K562 (cell line): Measurements from ENCODE around the gene OSBPL1A. TPM values are rescaled to one million over a fixed set of nuclear protein-coding genes. Genes with fewer than 3 reads are reported as not detected.

Source experiments
- ARID3A ChIP-seq: IDR thresholded peaks from 2 replicates; pipeline ENCODE4 v1.6.1; 2012; ENCODE audit warnings: low read depth, low read length, improper control_type of control experiment, borderline replicate concordance
- E2F4 ChIP-seq: sonication (generic); formaldehyde crosslinking; IDR thresholded peaks from 2 replicates; pipeline ENCODE4 v1.8.0; 2022; ENCODE audit warnings: mild to moderate bottlenecking, low read depth, missing genetic modification reagents
- ERF ChIP-seq: fragments of 450-650 bp; formaldehyde crosslinking; IDR thresholded peaks from 2 replicates; pipeline ENCODE4 v1.4.0; 2020; ENCODE audit warnings: mild to moderate bottlenecking, mixed read lengths
- FOXJ2 ChIP-seq: fragments of 200-800 bp; sonication (Bioruptor generic); IDR thresholded peaks from 2 replicates; pipeline ENCODE4 v1.6.1; 2016; ENCODE audit warnings: missing genetic modification characterization, missing compliant biosample characterization
- HEY1 ChIP-seq: fragments of 250-450 bp; sonication (Bioruptor Pico); IDR thresholded peaks from 2 replicates; pipeline ENCODE4 v1.5.0; 2020; ENCODE audit warnings: mild to moderate bottlenecking, moderate library complexity, borderline replicate concordance
- HLTF ChIP-seq: fragments of 450-650 bp; IDR thresholded peaks from 2 replicates; pipeline ENCODE4 v1.6.1; 2016
- ILK ChIP-seq: fragments of 450-650 bp; IDR thresholded peaks from 2 replicates; pipeline ENCODE4 v1.6.1; 2016; ENCODE audit warnings: missing genetic modification characterization, low read depth, mild to moderate bottlenecking, missing compliant biosample characterization, moderate library complexity, borderline replicate concordance
- KLF10 ChIP-seq: fragments of 250-450 bp; sonication (Bioruptor Pico); IDR thresholded peaks from 2 replicates; pipeline ENCODE4 v1.6.1; 2021; ENCODE audit warnings: matching md5 sums
- LEF1 ChIP-seq: fragments of 450-650 bp; IDR thresholded peaks from 2 replicates; pipeline ENCODE4 v1.6.1; 2016; ENCODE audit warnings: mild to moderate bottlenecking
- MAFF ChIP-seq: IDR thresholded peaks from 2 replicates; pipeline ENCODE4 v1.6.1; 2012; ENCODE audit warnings: low read length, improper control_type of control experiment
- NCOA1 ChIP-seq: fragments of 450-650 bp; IDR thresholded peaks from 2 replicates; pipeline ENCODE4 v1.6.1; 2016; ENCODE audit warnings: low read depth
- PHTF2 ChIP-seq: fragments of 250-450 bp; sonication (Bioruptor Pico); IDR thresholded peaks from 2 replicates; pipeline ENCODE4 v1.5.0; 2021; ENCODE audit warnings: mild to moderate bottlenecking
- PRPF4 ChIP-seq: fragments of 200-400 bp; formaldehyde crosslinking; IDR thresholded peaks from one replicate; pipeline ENCODE4 v1.6.1; 2017; ENCODE audit warnings: low read length, low read depth, mild to moderate bottlenecking; ENCODE audit not compliant: insufficient read depth, poor library complexity, severe bottlenecking
- RNF2 ChIP-seq: sonication (generic); IDR thresholded peaks from 2 replicates; pipeline ENCODE4 v1.6.1; 2016
- TBL1XR1 ChIP-seq, 2 experiments: IDR thresholded peaks; 2 replicates each; pipeline ENCODE4 v1.6.1; 2012; ENCODE audit warnings: improper control_type of control experiment in 2 of 2, low read length in 2 of 2, mild to moderate bottlenecking in 1 of 2
- TCF7L2 ChIP-seq: fragments of 150-350 bp; IDR thresholded peaks from 2 replicates; pipeline ENCODE4 v1.6.1; 2016; ENCODE audit warnings: low read depth, mild to moderate bottlenecking, low read length, moderate library complexity
- TOE1 ChIP-seq, 2 experiments: fragments of 450-650 bp in 1 of 2; sonication (generic) in 1 of 2; formaldehyde crosslinking in 1 of 2; IDR thresholded peaks; 2 replicates each; pipeline versions ENCODE4 v1.7.1 to v1.8.0; 2016 to 2022; ENCODE audit warnings: borderline replicate concordance in 2 of 2, mild to moderate bottlenecking in 2 of 2, antibody characterized with exemption in 1 of 2, inconsistent platforms in 1 of 2, low read depth in 1 of 2, missing genetic modification reagents in 1 of 2, moderate library complexity in 1 of 2
- YBX1 ChIP-seq: fragments of 450-650 bp; IDR thresholded peaks from 2 replicates; pipeline ENCODE4 v1.7.1; 2016; ENCODE audit warnings: mild to moderate bottlenecking
- ZNF197 ChIP-seq: fragments of 200-800 bp; sonication (Bioruptor generic); IDR thresholded peaks from 2 replicates; pipeline ENCODE4 v1.6.1; 2016; ENCODE audit warnings: low read depth, missing genetic modification characterization, missing compliant biosample characterization
- ZNF77 ChIP-seq: fragments of 250-450 bp; sonication (Bioruptor Pico); IDR thresholded peaks from 2 replicates; pipeline ENCODE4 v1.5.0; 2020
- polyA plus RNA-seq, 8 experiments: library from polyadenylated mRNA; depleted of rRNA in 4 of 8; stranded (reverse) in 5 of 8; unstranded in 3 of 8; fragments of >200 nt; fragmentation: Nextera tagmentation in 2 of 8; fragmentation: Illumina TruSeq in 1 of 8; extraction: Ambion mirVana in 2 of 8; extraction: Trizol in 1 of 8; gene quantifications; 2 replicates each; pipeline versions ENCODE4 v1.2.1 to v1.2.3, GENCODE V29; 2011 to 2014; ENCODE audit warnings: inconsistent platforms in 1 of 8, missing spikeins in 1 of 8
- total RNA-seq, 7 experiments: library from RNA; depleted of rRNA in 6 of 7; stranded (reverse); fragments of >200 nt in 6 of 7; fragmentation: Illumina TruSeq in 2 of 7; extraction: Trizol in 2 of 7; gene quantifications; 2 replicates each; pipeline versions ENCODE4 v1.2.1 to v1.2.3, GENCODE V29; 2011 to 2021; ENCODE audit warnings: low replicate concordance in 1 of 7
- TF ChIP-seq, protein P1 (sequence below), 3 experiments: fragments of 200-800 bp in 1 of 3; sonication (Bioruptor generic) in 1 of 3; sonication (generic) in 1 of 3; formaldehyde crosslinking in 1 of 3; IDR thresholded peaks; 2 replicates each; pipeline versions ENCODE4 v1.6.1 to v1.8.0; 2016 to 2022; ENCODE audit warnings: mild to moderate bottlenecking in 2 of 3, missing compliant biosample characterization in 2 of 3, missing genetic modification characterization in 2 of 3, missing genetic modification reagents in 1 of 3
- TF ChIP-seq, protein P2 (sequence below): fragments of 200-400 bp; formaldehyde crosslinking; IDR thresholded peaks from 2 replicates; pipeline ENCODE4 v1.6.1; 2017; ENCODE audit warnings: mild to moderate bottlenecking, low read depth, low read length, moderate library complexity

The OSBPL1A gene
- total and polyA plus RNA-seq, 9 of the 15 experiments (the other 6 are each of a cell fraction or from before 2014, with no cell fraction given), result 0.40 to 0.49 TPM; not detected in 7

DNA sequence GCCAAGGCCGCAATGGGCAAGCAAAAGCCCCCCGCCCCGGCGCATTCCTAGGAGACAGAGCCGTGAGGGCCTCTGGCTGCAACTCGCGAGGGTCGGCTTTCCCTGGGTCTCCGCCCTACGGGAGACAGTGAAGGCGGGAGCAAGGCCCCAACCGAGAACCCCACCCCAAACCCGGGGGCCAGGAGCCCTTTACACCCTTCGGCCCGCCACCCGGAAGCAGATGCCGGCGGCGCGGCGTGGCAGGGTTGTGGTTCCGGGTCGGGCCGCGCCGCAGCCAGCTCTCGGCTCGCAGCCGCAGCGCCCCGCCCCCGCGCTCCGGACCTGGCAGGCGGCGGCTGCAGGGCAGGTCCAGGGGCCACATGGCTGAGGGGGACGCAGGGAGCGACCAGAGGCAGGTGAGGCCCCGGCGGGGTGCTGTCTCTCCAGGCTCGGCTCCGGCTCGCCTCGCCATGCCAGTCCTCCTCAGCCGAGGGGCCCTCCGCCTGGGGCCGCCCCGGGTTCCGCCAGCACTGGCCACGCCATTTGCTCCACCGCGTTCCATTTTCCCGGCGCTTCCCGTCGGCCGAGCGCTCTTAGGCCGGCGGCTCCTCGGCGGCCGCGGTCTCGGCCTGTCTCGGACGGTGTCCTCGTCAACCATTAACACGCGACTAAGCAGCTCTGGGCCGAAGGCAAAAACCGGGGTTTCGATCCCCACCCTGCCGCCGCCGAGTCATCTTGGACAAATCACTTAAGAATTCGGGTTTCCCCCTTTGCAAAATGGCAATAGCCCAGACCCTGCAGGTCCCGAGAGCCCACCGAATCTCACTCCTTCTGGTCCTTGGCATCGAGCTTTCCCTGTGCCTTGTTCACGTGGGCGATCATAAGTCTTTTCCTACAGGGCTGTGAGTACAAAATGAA lies 29.0 kb upstream of the OSBPL1A start, which contains the start of gene IMPACT (continued):
- TF ChIP-seq, protein P1, sequence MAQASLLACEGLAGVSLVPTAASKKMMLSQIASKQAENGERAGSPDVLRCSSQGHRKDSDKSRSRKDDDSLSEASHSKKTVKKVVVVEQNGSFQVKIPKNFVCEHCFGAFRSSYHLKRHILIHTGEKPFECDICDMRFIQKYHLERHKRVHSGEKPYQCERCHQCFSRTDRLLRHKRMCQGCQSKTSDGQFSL (CRISPR knock-in tag; IDR thresholded peaks at IDR 0.05), result no peak
- TF ChIP-seq, protein P1 (tag; IDR thresholded peaks at IDR 0.05), result no peak
- TF ChIP-seq TBL1XR1 (IDR thresholded peaks at IDR 0.05; ENCODE audit: low read length in 2 of 2) (peak in 1 of 2 experiments; percentile 98; a peak in 2 of 4 replicates), NCOA1 (no peak), RNF2 (0 out of 2 replicates have a peak, but pooled peaks have one; percentile 25), ILK (tag) (no peak), ERF (CRISPR knock-in tag) (peak; percentile 97), TOE1 (IDR thresholded peaks at IDR 0.05; ENCODE audit: borderline replicate concordance) (no peak), TOE1 (CRISPR knock-in tag; IDR thresholded peaks at IDR 0.05; ENCODE audit: borderline replicate concordance, low read depth) (no peak), KLF10 (no peak), YBX1 (no peak), ARID3A (no peak), TCF7L2 (no peak), HEY1 (CRISPR knock-in tag) (no peak), PRPF4 (no peak), PHTF2 (no peak), LEF1 (no peak), E2F4 (CRISPR knock-in tag) (no peak), HLTF (no peak), ZNF77 (no peak), ZNF197 (peak; percentile 92), FOXJ2 (tag) (peak; percentile 87; the same call in 1 of the 2 replicates), MAFF (no peak)
- TF ChIP-seq, protein P2, sequence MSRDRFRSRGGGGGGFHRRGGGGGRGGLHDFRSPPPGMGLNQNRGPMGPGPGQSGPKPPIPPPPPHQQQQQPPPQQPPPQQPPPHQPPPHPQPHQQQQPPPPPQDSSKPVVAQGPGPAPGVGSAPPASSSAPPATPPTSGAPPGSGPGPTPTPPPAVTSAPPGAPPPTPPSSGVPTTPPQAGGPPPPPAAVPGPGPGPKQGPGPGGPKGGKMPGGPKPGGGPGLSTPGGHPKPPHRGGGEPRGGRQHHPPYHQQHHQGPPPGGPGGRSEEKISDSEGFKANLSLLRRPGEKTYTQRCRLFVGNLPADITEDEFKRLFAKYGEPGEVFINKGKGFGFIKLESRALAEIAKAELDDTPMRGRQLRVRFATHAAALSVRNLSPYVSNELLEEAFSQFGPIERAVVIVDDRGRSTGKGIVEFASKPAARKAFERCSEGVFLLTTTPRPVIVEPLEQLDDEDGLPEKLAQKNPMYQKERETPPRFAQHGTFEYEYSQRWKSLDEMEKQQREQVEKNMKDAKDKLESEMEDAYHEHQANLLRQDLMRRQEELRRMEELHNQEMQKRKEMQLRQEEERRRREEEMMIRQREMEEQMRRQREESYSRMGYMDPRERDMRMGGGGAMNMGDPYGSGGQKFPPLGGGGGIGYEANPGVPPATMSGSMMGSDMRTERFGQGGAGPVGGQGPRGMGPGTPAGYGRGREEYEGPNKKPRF, result no peak
